NCI-H2107 treated with DMSO at 0.1 percent for 48 hours (cell line): Measurements from ENCODE around the gene CELA1.

Experiments
- DNase-seq: peaks from one replicate; lab custom pipeline; 2025; ENCODE audit not compliant: unreplicated experiment; lab: John Stamatoyannopoulos, UW

Gene CELA1

DNA sequence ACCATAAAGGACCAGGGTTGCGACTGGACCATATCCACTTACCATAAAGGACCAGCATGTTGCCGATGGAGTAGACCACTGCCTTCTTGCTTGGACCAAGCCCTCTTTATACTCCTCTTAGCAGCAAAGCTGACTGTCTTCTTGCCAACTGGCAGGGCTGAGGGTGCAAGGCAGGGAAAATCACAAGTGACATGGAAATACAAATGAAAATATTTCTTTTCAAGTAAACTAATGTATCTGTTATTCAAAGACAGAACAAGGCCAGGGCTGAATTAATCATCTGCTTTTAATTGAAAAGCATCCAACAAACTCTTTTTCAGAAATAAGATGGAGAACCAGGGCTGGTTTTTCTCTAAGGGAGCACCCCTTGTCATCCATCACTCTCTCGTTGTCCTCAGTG lies at the start of gene CELA1:
Gene CELA1, minus strand, starts transcription at position 99 of the 400 bp plus-strand sequence. Its CDS starts 41 bp downstream, at position 58.
- no peak for DNase-seq

GRCh38 chr12:51395283-51396230 lies 49.1 kb upstream of the CELA1 start:
- DNase-seq: no peak

DNA sequence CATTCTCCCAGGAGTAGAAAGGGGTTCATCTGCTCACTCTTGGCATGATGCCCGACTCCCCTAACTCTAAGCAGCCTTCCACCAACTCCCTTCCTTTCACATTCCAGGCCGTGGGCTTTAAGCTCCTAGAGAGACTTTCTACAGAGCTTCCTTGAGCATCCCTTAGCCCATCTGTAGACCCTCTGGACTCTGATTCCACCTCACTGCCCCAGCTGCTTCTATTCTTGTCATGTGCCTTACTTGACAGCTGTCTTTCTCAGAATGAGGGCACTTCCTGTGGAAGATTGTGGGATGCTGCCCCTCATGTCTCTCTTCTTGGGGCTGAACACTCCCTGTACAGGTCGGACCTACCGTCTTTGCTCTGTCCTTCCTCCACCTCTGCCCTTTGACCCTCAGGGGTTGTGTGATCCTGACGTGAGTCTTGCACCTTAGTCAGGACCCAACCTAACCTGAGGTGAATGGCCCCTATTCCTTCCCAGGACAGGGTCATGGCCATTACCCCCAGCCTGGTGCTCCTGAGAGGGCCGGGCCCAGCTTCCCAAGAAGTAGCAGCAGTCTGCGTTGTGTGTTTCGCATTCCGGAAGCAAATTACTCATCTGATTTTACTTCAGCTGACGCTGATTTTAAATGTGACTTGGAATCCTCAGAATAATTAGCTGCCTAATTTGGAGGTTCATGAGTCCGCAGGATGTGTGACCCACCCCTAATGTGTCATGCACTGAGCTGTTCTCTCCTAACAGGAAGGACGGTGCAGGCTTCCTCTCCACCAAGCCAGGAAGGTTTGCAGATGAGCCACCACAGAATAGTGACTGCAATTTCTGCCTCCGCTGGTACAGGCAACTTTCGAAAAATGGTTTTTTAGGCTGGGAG lies 47.4 kb upstream of the CELA1 start:
- no peak for DNase-seq

DNA sequence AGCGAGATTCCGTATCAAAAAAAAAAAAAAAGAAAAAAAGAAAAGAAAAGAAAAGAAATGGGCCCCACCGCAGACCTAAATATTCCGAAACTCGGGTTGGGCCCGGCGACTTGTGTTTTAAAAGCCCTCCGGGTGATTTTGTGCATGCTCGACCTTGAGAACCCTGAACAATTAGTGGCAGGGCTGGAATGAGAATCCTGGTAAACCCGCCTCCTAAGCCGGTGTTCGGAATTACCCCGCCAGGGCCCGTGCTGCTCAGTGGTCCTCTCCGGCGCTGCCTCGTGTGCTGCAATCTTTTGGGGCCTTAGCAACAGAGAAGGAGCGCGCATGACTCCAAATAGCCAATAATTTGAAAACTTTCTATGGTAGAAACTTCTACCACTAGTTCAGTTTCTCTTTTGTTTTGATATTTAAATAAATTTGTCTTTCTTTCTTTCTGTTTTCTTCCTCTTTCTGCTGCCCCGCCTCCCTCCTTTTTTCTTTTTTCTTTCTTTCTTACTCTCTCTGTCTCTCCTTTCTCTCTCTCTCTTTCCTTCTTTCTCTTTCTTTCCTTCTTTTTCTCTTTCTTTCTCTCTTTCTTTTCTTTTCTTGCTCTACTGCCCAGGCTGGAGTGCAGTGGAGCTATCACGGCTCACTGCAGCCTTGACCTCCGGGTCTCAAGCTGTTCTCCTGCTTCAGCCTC lies 46.2 kb upstream of the CELA1 start:
- no peak for DNase-seq

DNA sequence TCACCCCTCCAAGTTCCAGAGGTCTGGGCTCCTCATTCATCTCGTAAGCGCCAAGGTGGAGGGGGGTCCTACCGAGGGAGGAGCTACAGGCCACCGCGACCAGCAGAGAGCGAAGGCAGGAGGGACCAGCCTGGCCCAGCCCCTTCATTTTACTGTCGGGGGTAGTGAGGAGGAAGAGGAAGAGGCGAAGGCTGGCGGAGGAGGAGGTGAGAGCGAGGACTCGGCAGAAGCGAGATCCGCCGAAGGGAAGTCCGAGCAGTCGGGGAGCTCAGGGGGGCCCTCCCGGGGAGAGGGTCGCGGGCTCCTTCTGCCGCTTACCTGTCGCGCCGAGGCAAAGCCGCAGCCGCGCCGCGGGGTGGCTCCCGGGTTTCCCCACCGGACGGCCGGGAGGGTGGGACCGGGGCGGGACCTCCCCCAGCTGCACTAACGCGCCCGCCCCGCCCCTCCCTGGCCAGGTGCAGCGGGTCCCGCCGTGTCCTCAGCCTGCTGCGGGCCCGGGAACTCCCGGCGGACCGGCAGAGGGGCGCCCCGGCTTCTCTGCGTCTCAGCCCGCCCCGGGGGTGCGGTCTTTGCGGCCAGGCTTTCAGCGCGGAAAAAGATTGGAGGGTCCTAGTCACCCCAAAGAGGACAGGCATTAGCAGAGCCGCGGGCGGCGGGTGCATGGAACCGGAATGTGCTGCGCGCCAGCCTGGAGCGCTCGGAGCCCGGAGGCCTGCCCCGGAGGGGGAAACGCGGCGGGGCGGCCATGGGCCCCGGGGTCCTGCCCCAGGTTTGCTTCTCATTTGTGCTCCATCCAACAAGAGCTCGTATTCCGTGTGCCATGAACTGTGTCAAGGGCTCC lies 45.0 kb upstream of the CELA1 start, which contains the start of gene GALNT6:
Gene GALNT6, minus strand, starts transcription at position 124 of the 841 bp plus-strand sequence. CDS start 11,625 bp downstream, outside the sequence.
- peak; percentile 55 for DNase-seq

DNA sequence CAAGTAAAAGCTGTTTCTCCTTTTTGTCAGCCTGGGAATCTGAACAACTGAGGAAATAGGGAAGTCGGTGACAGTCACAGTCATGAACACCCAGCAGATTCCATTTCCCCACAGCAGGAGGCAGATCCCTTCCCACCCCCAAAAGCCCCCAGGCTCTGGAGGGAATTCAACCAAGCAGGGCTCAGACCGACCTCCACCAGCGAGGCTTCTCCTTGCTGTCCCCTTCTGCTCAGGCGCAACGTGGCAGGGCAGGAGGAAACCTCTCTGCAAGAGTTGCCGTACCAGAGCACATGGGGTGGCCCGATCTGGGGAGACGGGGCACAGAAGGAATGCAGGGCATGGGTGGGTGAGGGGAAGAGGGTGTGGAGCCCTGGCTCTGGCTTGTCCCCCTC lies 44.4 kb upstream of the CELA1 start:
- DNase-seq: peak; percentile 55

GRCh38 chr12:51390457-51390856 lies 44.0 kb upstream of the CELA1 start:
- no peak for DNase-seq

DNA sequence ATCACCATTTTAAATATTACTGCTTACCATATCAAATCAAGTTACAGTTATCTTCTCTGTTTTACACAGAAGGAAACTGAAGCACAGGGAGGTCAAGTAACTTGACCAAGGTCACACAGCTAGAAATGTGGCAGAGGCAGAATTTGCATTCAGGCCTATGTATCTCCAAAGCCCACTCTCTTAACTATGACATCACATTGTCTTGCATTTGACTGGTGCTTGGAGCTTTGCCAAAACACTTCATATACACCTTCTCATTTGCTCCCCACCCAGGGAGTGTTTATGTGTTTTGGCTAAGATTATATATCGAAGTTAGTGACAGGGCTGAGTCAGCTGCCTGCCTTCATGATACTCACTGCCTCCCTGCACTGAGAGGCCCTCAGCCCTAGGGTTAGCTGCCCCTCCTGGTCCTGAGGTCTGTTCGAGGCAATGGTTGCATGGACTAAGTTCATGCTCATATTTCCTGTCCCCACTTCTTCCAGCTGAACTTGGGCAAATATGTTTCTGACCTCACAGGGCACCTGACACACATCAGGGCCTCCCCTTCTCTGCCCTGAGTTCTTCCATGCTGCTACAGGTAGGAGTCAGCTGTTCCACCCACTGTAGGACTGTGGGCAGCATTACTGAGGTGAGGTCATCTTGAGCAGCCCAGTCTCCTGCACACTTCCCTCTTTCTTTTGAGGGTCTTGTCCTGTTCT lies 43.0 kb upstream of the CELA1 start:
- DNase-seq: no peak

DNA sequence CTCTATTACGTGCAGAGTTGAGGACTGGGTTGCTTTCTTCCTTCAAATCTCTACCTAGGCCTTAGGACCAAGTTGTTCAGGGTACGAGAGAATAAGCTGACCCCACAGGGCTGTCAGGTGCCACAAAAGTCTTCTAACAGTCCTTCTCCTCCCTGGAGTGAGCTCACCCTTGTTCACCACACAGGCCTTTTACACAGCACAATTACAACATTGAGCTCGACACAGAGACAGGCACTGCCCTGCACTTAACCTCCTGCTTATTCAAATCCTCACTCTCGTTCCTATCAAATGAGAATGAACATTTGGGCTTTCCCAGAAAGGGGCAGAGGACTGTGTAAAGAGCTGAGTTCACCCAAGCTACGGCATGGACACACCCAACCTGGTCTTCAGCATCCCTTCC lies 42.4 kb upstream of the CELA1 start:
- DNase-seq: peak; percentile 45

GRCh38 chr12:51388069-51388799 lies 41.8 kb upstream of the CELA1 start:
- peak; percentile 30 for DNase-seq

- peak; percentile 97 for DNase-seq
Measured at GRCh38 chr12:51386351-51386750, 39.9 kb upstream of the CELA1 start.

DNA sequence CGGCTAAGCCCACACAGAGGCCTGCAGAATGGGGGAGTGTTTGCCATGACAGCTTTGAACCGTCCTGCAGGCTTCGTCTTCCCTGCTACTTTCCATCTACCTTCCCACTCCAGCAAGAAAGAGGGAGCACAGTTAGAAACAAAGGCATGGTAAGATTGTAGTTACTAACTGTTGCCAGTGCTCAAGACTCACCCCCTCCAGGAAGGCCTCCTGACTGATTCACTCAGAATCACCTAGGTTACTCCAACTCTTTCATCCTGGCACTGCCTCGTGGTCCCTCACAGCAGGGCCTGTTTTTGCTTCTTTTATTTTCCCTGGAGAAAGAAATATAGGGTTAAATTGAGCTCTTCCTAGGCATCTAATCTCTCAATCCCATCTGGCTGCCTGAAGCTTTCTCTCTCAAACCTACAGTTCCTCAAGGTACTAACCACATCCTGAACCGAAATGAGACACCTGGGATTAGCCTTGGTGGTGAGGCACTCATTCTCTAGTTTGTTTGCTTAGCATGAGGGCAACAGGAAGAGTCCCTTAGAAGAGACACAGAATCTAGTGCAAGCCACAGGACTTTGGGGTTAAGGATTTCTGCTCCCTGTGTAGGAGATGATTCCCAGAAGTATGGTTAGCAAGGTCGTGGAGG lies 36.9 kb upstream of the CELA1 start:
- peak; percentile 78 for DNase-seq

GRCh38 chr12:51382173-51382572 lies 35.7 kb upstream of the CELA1 start:
- DNase-seq: peak; percentile 26

DNA sequence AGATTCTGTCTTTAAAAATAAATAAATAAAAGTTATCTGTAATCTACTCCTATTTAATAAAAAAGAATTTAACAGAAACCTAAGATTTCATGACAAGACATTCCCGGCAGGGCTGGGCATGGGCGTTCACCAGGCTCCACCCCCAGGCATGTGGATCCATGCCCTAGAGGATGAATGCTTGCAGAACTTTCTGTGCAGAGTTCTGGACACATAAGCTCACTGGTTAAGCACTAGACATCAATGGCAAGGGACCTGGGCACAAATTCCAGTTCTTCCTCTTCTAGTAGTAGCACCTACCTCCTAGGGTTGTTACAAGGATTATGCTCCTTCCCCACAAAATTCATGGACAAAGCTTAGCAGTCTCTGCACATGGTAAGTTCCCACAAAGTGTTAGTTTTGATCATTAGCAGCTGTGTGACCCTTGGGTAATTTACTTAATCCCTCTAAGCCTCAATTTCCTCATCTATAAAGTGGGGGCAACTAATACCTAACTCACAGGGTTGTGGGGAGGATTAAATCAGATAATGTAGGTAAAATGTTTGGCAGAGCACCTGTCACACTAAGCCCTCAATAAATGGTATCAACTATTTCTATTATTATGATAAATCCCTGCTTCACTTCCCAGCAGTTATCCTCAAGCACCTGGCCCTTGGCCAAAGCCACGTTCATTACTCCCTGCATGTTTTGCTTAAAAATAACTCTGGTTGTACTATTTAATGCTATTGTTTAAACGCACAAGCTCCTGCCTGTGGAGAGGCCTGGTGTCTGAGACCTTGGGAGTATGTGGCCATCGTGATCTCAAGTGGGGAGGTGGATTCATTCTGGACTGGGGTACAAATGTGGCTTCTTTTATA lies 35.0 kb upstream of the CELA1 start:
- DNase-seq: peak; percentile 70

GRCh38 chr12:51379571-51379970 lies 33.1 kb upstream of the CELA1 start:
- no peak for DNase-seq

DNA sequence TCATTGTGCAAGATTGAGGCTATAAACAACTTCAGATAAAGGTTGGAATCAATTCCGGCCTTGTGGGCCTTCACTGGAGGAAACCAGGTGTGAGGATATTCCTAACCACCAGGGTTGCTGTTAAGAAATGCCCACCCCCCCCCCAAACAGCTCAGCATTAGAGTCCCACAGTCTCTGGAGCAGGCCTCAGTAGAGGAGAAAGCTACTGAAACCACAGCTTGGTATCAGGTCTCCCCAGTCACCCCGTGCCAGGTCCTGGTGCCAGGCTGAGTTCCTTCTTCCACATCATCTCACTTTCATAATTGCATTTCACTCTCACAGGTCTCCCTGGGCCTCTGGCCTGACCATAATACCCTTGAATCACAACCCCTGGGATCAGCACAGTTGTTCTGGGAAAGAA lies 32.3 kb upstream of the CELA1 start:
- peak; percentile 18 for DNase-seq
